Upper lobe of left lung (tissue), 4 donors: Measurements from ENCODE around the gene NHP2.

Experiments
- EP300 ChIP-seq, 4 donors: sonication (generic); formaldehyde crosslinking; IDR thresholded peaks; one replicate each; pipeline ENCODE4 v1.5.1; 2017; ENCODE audit warnings: antibody characterized with exemption in 4 of 4, control low read depth in 2 of 4
- POLR2A ChIP-seq, 4 donors: fragments of 450-650 bp; IDR thresholded peaks; one replicate each; pipeline ENCODE4 v1.5.1; 2016 to 2017; ENCODE audit warnings: antibody characterized with exemption in 4 of 4, mild to moderate bottlenecking in 2 of 4
- POLR2AphosphoS5 ChIP-seq, 2 donors: sonication (generic); formaldehyde crosslinking; IDR thresholded peaks; one replicate each; pipeline ENCODE4 v1.5.1; 2017; ENCODE audit warnings: antibody characterized with exemption in 2 of 2
- TF ChIP-seq, protein P1 (sequence below), 6 experiments: fragments of 450-650 bp in 4 of 6; fragments of 200-600 bp in 2 of 6; sonication (generic) in 2 of 6; IDR thresholded peaks; one replicate each; pipeline ENCODE4 v1.5.1; 2016 to 2019; ENCODE audit warnings: antibody characterized with exemption in 6 of 6

DNA sequence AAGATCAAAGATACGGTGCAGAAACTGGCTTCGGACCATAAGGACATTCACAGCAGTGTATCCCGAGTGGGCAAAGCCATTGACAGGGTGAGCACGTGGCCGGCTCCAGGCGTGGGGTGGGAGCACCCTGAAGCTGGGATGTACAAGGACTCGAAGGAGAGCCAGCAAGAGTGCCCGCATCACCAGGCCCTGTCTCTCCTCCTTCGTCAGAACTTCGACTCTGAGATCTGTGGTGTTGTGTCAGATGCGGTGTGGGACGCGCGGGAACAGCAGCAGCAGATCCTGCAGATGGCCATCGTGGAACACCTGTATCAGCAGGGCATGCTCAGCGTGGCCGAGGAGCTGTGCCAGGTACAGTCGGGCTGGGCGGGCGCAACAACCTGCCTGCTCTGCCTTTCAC lies 11.0 kb downstream of the NHP2 start:
- TF ChIP-seq POLR2A (IDR thresholded peaks at IDR 0.05) = no peak
- TF ChIP-seq, protein P1, sequence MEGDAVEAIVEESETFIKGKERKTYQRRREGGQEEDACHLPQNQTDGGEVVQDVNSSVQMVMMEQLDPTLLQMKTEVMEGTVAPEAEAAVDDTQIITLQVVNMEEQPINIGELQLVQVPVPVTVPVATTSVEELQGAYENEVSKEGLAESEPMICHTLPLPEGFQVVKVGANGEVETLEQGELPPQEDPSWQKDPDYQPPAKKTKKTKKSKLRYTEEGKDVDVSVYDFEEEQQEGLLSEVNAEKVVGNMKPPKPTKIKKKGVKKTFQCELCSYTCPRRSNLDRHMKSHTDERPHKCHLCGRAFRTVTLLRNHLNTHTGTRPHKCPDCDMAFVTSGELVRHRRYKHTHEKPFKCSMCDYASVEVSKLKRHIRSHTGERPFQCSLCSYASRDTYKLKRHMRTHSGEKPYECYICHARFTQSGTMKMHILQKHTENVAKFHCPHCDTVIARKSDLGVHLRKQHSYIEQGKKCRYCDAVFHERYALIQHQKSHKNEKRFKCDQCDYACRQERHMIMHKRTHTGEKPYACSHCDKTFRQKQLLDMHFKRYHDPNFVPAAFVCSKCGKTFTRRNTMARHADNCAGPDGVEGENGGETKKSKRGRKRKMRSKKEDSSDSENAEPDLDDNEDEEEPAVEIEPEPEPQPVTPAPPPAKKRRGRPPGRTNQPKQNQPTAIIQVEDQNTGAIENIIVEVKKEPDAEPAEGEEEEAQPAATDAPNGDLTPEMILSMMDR (IDR thresholded peaks at IDR 0.05) = no peak
- TF ChIP-seq EP300 (IDR thresholded peaks at IDR 0.05) = no peak
- TF ChIP-seq POLR2AphosphoS5 (IDR thresholded peaks at IDR 0.05) = no peak
